Measurements from ENCODE around the gene CFAP299.
"Not testable (repeated sequence)": the region's sequence is repeated elsewhere in the genome, so short reads cannot be mapped to it uniquely, and the experiment has no call there.

CFAP299 gene

GRCh38 chr4:80614319-80614718, 278.8 kb downstream of the CFAP299 start:
- DNase-seq = no peak

DNA sequence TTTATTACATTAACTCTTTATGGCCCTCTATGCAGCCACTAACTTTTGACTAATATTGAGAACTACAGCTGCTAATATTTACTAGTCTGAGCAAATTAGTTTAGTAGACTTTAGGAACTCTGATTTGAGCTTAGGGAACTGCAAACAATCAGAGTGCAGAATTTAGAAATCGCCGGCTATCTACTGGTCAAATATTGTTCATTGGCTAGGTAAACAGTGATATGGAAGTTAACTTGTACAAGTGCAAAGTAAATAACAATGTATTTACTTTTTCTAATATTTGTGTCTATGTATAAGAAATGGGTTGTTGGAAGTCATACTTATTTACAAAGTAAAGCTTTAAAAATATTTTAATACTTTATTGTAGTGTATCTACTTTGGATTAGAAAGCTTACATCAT, 279.6 kb downstream of the CFAP299 start:
- no peak for DNase-seq

- DNase-seq = no peak
Observed at GRCh38 chr4:80619070-80619674, 283.6 kb downstream of the CFAP299 start.

DNA sequence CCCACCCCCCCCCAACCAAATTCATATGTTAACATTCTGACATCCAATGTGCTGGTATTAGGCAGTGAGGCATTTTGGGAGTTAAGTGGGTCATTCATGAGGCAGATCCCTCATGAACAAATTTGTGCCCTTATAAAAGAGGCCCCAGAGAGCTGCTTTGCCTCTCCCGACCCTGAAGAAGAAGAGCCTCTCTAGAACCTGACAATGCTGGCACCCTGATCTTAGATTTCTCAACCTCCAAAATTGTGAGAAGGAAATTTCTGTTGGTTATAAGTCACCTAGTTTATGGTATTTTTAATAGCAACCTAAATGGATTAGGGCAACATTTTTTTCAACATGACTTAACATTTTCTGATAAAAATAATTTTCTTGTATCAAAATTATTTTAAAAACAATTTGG, 296.3 kb downstream of the CFAP299 start:
- DNase-seq = no peak

GRCh38 chr4:80637190-80637589, 301.7 kb downstream of the CFAP299 start:
- no peak for DNase-seq

- DNase-seq = no peak
Observed at GRCh38 chr4:80646061-80646460, 310.5 kb downstream of the CFAP299 start.

DNA sequence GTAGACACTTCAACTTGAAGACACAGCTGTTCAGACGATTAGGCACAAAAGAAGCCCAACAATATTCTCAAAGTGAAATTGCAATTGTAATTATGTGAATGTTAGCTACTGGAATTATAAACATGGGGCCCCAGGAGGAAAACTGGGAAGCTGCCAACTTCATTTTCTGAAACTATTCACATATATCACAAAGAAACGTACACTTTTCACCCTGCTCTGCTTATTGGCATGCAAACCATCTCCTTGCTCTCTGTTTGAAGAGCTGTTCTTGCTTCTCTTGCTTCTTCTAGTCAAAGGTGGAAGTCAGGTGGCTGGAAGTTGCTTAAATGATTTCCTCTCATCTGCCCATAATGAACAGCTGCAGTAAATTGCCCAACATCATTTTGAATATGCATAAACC, 320.1 kb downstream of the CFAP299 start:
- DNase-seq = no peak

- not testable (repeated sequence) for DNase-seq
Observed at GRCh38 chr4:80670118-80670517, 334.6 kb downstream of the CFAP299 start.

- DNase-seq = no peak
Observed at GRCh38 chr4:80678413-80678812, 342.9 kb downstream of the CFAP299 start.

DNA sequence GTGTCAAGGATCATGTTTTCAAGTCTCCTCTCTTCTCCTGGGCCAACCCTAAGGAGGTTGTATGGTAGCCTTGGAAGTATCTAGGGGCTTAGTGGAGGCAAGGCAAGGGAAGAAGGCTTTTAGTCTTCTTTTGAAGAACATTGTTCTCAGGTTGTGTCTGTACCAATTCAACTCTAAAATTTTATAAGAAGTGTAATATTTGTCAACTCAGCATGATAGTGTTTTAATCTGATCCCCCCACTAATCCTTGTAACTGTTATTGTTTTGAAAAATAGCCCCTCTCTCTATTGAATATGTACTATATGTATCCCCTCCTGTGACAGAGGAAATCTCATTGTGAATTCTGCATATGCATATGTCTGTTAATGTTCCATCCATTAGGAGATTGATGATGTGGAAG, 345.4 kb downstream of the CFAP299 start:
- no peak for DNase-seq

- DNase-seq = no peak
Observed at GRCh38 chr4:80685214-80685613, 349.7 kb downstream of the CFAP299 start.

DNA sequence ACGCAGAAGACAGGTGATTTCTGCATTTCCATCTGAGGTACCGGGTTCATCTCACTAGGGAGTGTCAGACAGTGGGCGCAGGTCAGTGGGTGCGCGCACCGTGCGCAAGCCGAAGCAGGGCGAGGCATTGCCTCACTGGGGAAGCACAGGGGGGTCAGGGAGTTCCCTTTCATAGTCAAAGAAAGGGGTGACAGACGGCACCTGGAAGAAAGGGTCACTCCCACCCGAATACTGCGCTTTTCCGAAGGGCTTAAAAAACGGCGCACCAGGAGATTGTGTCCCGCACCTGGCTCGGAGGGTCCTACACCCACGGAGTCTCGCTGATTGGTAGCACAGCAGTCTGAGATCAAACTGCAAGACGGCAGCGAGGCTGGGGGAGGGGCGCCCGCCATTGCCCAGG, 352.2 kb downstream of the CFAP299 start:
- DNase-seq = not testable (repeated sequence)

GRCh38 chr4:80694171-80694570, 358.6 kb downstream of the CFAP299 start:
- no peak for DNase-seq

GRCh38 chr4:80705311-80705710, 369.8 kb downstream of the CFAP299 start:
- DNase-seq = no peak

DNA sequence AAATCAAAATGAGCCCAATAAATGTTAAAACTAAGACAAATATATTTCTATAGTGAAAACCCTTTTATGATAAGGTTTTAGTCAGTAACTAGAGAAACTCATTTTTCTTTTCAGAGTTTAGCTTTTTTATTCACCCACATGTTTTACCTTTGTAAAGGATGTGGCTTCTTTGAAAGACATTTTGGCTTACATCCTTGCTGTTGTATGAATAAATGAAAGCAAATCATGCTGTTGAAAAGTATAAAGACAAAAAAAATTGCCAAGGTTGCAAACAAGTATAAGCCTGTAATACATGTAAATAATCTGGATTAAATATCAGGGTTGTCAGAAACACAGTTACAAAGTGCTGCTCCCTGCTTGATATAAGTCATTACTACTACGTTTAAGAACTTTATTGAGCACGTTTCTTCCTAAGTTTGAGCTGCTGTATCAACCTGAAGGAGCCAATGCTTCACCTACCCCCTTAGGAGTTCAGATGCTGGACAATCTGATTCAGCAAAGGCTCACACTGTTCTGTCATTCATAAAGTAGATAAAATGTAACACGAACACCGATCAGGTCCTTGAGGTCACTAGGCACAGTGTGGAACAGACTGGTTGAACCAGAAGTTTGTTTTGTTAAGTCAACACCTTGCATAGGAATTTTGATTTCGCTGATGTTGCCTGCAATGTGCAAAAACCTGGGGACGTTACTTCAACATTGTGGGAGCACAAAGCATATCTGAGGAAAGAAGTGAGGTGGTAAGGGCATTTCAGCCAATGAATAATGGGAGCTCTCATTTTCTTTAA, 373.7 kb downstream of the CFAP299 start:
- DNase-seq = no peak

- DNase-seq = no peak
Observed at GRCh38 chr4:80710748-80711451, 375.4 kb downstream of the CFAP299 start.

- no peak for DNase-seq
Observed at GRCh38 chr4:80711956-80712355, 376.4 kb downstream of the CFAP299 start.

DNA sequence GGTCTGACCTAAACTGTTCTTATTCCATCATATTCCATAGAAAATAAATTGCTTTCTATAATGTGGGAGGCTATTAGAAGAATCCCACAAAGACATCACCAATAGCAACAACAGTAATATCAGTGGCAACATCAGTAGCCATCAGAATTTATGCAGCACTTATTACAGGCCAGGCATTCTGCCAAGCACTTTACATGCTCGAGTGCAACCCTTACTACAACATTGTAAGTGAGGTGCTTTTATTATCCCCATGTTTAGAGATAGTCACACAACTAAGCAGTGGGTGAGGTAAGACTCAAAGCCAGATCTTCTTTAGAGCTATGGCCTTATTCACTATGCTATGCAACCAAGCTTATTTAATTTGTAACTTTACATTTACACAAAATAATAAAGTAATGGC, 377.9 kb downstream of the CFAP299 start:
- DNase-seq = no peak

GRCh38 chr4:80717204-80717603, 381.7 kb downstream of the CFAP299 start:
- DNase-seq = no peak

DNA sequence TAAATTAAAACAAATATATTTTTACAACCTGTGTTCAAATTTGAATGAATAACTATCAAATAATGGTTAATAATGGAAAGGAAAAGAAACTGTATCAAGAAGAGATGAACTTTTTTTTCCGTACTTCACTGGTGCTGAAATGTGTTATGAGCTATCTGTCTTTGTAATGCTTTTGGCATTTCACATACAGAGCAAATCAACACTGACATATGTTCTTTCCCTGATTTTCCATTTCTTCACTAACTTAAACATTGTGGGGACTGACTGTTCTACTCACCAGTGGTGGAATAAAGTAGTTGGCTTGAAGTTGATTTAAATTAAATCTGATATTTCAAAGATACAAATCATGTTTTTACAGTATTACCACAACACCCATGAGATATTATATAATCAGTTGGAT, 390.9 kb downstream of the CFAP299 start:
- DNase-seq = no peak

- DNase-seq = no peak
Observed at GRCh38 chr4:80730158-80730557, 394.6 kb downstream of the CFAP299 start.

- no peak for DNase-seq
Observed at GRCh38 chr4:80731436-80731835, 395.9 kb downstream of the CFAP299 start.

DNA sequence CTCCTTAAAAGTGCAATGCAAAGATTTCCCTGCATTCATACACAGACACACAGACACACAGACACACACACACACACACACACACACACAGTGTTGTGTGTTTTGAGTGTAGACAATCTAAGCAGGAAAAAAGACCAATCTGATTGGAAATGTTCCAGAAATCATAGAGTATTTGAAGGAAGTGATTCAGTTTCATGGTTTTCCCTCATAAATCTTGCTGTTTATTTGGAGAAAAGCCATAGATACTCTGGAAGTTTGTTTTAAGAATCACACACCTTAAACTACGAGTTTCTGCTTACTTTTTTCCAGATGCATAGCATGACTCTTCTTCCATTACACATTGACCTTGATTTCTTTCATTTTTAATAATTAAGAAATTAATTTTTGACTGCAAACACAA, 396.5 kb downstream of the CFAP299 start:
- DNase-seq = no peak

DNA sequence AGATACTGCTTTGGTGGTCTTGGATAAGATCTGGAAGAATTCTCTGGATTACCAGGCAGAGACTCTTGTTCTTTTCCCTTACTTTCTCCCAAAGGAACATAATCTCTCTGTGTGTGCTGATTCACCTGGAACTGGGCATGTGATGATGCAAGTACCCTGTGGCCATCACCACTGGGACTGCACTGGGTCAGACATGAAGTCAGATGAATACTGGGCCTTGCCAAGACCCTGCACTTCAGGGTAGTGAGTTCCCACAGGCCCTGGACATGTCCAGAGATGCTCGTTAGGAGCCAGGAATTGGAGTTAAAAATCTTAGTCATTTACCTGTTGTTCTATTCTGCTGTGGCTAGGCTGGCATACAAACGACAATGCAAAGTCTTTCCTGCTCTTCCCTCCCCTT, 404.8 kb downstream of the CFAP299 start:
- no peak for DNase-seq

Measured in NCI-H446 treated with DMSO at 0.1 percent for 48 hours (cell line).